CD14-positive monocyte (primary cell): ENCODE data around the gene RMRP. TPM values are rescaled to one million over a fixed set of nuclear protein-coding genes. Genes with fewer than 3 reads are reported as not detected.
A peak's percentile ranks its signal among the peaks of the same experiment; 100 is the strongest.

Source experiments
- DNase-seq, 3 donors: peaks; one replicate each; pipeline ENCODE4 v3.0.0-alpha.2; 2011 to 2022
- H2AFZ ChIP-seq: 2 replicates; pipeline ENCODE4 v1.6.0; 2012; ENCODE audit warnings: mild to moderate bottlenecking, low read depth, low read length, inconsistent platforms; ENCODE audit not compliant: insufficient read depth, poor library complexity, severe bottlenecking
- H3K27ac ChIP-seq, 2 donors: 1 replicate in 1 of 2; 2 replicates in 1 of 2; pipeline ENCODE4 v1.5.1; 2012 to 2013; ENCODE audit warnings: low read length in 2 of 2, control low read depth in 1 of 2, inconsistent platforms in 1 of 2, low read depth in 1 of 2, mild to moderate bottlenecking in 1 of 2
- H3K27me3 ChIP-seq, 2 donors: one replicate each; pipeline versions ENCODE4 v1.6.0 to v1.6.1; 2011 to 2013; ENCODE audit warnings: low read length in 2 of 2; ENCODE audit not compliant: control insufficient read depth in 2 of 2, insufficient read depth in 2 of 2
- H3K36me3 ChIP-seq, 2 donors: replicated peaks in 1 of 2; 1 replicate in 1 of 2; 2 replicates in 1 of 2; pipeline versions ENCODE4 v1.5.1 to v1.6.1; 2012 to 2013; ENCODE audit warnings: low read length in 2 of 2, control low read depth in 1 of 2, inconsistent platforms in 1 of 2, mild to moderate bottlenecking in 1 of 2; ENCODE audit not compliant: insufficient read depth in 2 of 2, control insufficient read depth in 1 of 2
- H3K4me1 ChIP-seq, 2 donors: 1 replicate in 1 of 2; 2 replicates in 1 of 2; pipeline versions ENCODE4 v1.5.1 to v1.6.1; 2012 to 2013; ENCODE audit warnings: low read length in 2 of 2, control low read depth in 1 of 2, inconsistent platforms in 1 of 2, mild to moderate bottlenecking in 1 of 2, moderate library complexity in 1 of 2; ENCODE audit not compliant: insufficient read depth in 2 of 2, control insufficient read depth in 1 of 2
- H3K4me2 ChIP-seq: replicated peaks from 2 replicates; pipeline ENCODE3; 2012; ENCODE audit warnings: low read length, moderate library complexity, mild to moderate bottlenecking; ENCODE audit not compliant: poor library complexity, severe bottlenecking; ENCODE audit errors: extremely low read depth
- H3K4me3 ChIP-seq, 3 experiments: fragments of 200-600 bp in 1 of 3; sonication (generic) in 1 of 3; replicated peaks in 1 of 3; 1 replicate in 2 of 3; 2 replicates in 1 of 3; pipeline ENCODE4 v1.5.1; 2011 to 2013; ENCODE audit warnings: low read length in 3 of 3, mild to moderate bottlenecking in 3 of 3, control low read depth in 2 of 3, low read depth in 2 of 3, inconsistent platforms in 1 of 3, moderate library complexity in 1 of 3
- H3K79me2 ChIP-seq: 2 replicates; pipeline ENCODE4 v1.6.0; 2012; ENCODE audit warnings: mild to moderate bottlenecking, control low read depth, inconsistent platforms, low read length, moderate library complexity; ENCODE audit not compliant: insufficient read depth
- H3K9ac ChIP-seq: 2 replicates; pipeline ENCODE4 v1.6.0; 2017; ENCODE audit warnings: low read length, mild to moderate bottlenecking; ENCODE audit not compliant: insufficient read depth, poor library complexity, severe bottlenecking
- H3K9me3 ChIP-seq, 2 donors: replicated peaks in 1 of 2; 1 replicate in 1 of 2; 2 replicates in 1 of 2; pipeline versions ENCODE4 v1.5.1 to v1.6.1; 2012 to 2013; ENCODE audit warnings: low read length in 2 of 2, control low read depth in 1 of 2; ENCODE audit not compliant: control insufficient read depth in 1 of 2, insufficient read depth in 1 of 2
- H4K20me1 ChIP-seq: 2 replicates; pipeline ENCODE4 v1.6.0; 2012; ENCODE audit warnings: mild to moderate bottlenecking, low read length, control low read depth, moderate library complexity; ENCODE audit not compliant: insufficient read depth
- H3K27ac Mint-ChIP-seq, 7 donors: one replicate each; pipeline ENCODE4 v1.8.0; 2020; ENCODE audit warnings: mild to moderate bottlenecking in 7 of 7, mixed read lengths in 7 of 7, moderate library complexity in 6 of 7, inconsistent platforms in 2 of 7
- H3K27me3 Mint-ChIP-seq, 3 donors: one replicate each; pipeline ENCODE4 v1.8.0; 2021 to 2022; ENCODE audit warnings: low read depth in 3 of 3, mild to moderate bottlenecking in 3 of 3, mixed read lengths in 3 of 3, moderate library complexity in 3 of 3, inconsistent platforms in 1 of 3
- H3K36me3 Mint-ChIP-seq, 2 donors: one replicate each; pipeline ENCODE4 v1.8.0; 2020; ENCODE audit warnings: mixed read lengths in 2 of 2, inconsistent platforms in 1 of 2, mild to moderate bottlenecking in 1 of 2
- H3K4me1 Mint-ChIP-seq: one replicate; pipeline ENCODE4 v1.8.0; 2020; ENCODE audit warnings: mild to moderate bottlenecking, mixed read lengths
- H3K4me3 Mint-ChIP-seq, 2 donors: one replicate each; pipeline ENCODE4 v1.8.0; 2020; ENCODE audit warnings: mild to moderate bottlenecking in 2 of 2, mixed read lengths in 2 of 2, moderate library complexity in 1 of 2
- H3K9me3 Mint-ChIP-seq, 7 donors: one replicate each; pipeline ENCODE4 v1.8.0; 2020 to 2022; ENCODE audit warnings: mixed read lengths in 7 of 7, mild to moderate bottlenecking in 6 of 7, moderate library complexity in 6 of 7, inconsistent platforms in 2 of 7
- CTCF ChIP-seq: fragments of 200-600 bp; IDR thresholded peaks from one replicate; pipeline ENCODE4 v1.8.0; 2022; ENCODE audit warnings: antibody characterized with exemption, mild to moderate bottlenecking
- WGBS: methylation state at CpG from one replicate; pipeline ENCODE4 v1.1.5; 2013; ENCODE audit warnings: missing lambda C conversion rate; ENCODE audit not compliant: insufficient coverage; 5-methylcytosine and 5-hydroxymethylcytosine counted together
- intact Hi-C, 2 donors: fragments of 100-400 bp; cut with micrococcal nuclease; formaldehyde crosslinking; loops; one replicate each; pipeline versions ENCODE4 v1.15.0 to v1.15.1; 2023
- polyA plus RNA-seq, 3 donors: library from polyadenylated mRNA; depleted of rRNA in 1 of 3; unstranded in 2 of 3; stranded (reverse) in 1 of 3; fragments of 300-500 nt in 2 of 3; fragments of >200 nt in 1 of 3; fragmentation: Illumina TruSeq in 2 of 3; gene quantifications; 1 replicate in 2 of 3; 2 replicates in 1 of 3; pipeline ENCODE4 v1.2.3, GENCODE V29; 2012 to 2021

The RMRP gene
- polyA plus RNA-seq, 3 donors: 13.3 TPM; not detected in 2

- TF ChIP-seq CTCF: no peak
- H3K27ac Mint-ChIP-seq: no peak overlapping the region
- no peak overlapping the region for H2AFZ ChIP-seq
- WGBS: 80% methylated on average over 1 of the region's 3 CpGs
- H3K27ac ChIP-seq: no peak overlapping the region
- peaks cover 0 to 5% (median 2%) of the 10 kb centered on the region in 7 donors for H3K9me3 Mint-ChIP-seq
- H3K4me1 ChIP-seq: peaks cover 12 to 13% of the 10 kb centered on the region in 2 donors
- H3K27me3 Mint-ChIP-seq: peaks cover 24 to 37% (median 31%) of the 10 kb centered on the region in 3 donors
- H3K4me2 ChIP-seq: no peak overlapping the region
- peaks cover 10% of the 10 kb centered on the region for H3K4me1 Mint-ChIP-seq
- intact Hi-C loops: no loop called here
- peaks cover 7 to 27% of the 10 kb centered on the region in 2 donors for H3K27me3 ChIP-seq
- no peak for DNase-seq
- no peaks in the 10 kb centered on the region for H3K79me2 ChIP-seq
- no peak overlapping the region for H3K9ac ChIP-seq
- H3K9me3 ChIP-seq: no peaks in the 10 kb centered on the region
- no peak overlapping the region for H3K4me3 ChIP-seq
- no peak overlapping the region for H3K4me3 Mint-ChIP-seq
- H3K36me3 ChIP-seq: no peaks in the 10 kb centered on the region
- no peaks in the 10 kb centered on the region for H4K20me1 ChIP-seq
- peaks cover 0 to 5% of the 10 kb centered on the region in 2 donors for H3K36me3 Mint-ChIP-seq
Measured at GRCh38 chr9:35674025-35674361, 16.2 kb upstream of the RMRP start.

GRCh38 chr9:35673132-35674024, 15.6 kb upstream of the RMRP start, which contains the start of gene CA9:
TSS of gene CA9 (plus strand) at chr9:35673928. CDS start at chr9:35673960, 32 bp downstream.
- Histone ChIP-seq H3K9me3 (no peaks in the 10 kb centered on the region), H3K9ac (no peak within 1 kb of the TSS), H3K4me3 (no peak within 1 kb of the TSS), H3K27ac (no peak within 1 kb of the TSS), H2AFZ (no peak within 1 kb of the TSS), H3K36me3 (no peaks in the 10 kb centered on the region), H3K27me3 (peaks cover 7 to 27% of the 10 kb centered on the region in 2 donors), H3K79me2 (no peaks in the 10 kb centered on the region), H3K4me2 (no peak within 1 kb of the TSS), H3K4me1 (peaks cover 12 to 13% of the 10 kb centered on the region in 2 donors), H4K20me1 (no peaks in the 10 kb centered on the region)
- intact Hi-C loops: no loop called here
- H3K27ac Mint-ChIP-seq: peak within 1 kb of the TSS in 1 of 7 donors; percentile 46
- peaks cover 24 to 37% (median 31%) of the 10 kb centered on the region in 3 donors for H3K27me3 Mint-ChIP-seq
- no peak for TF ChIP-seq CTCF
- peaks cover 10% of the 10 kb centered on the region for H3K4me1 Mint-ChIP-seq
- 83% methylated on average over 7 of the region's 10 CpGs for WGBS
- H3K4me3 Mint-ChIP-seq: peak within 1 kb of the TSS; percentile 39 to 53
- H3K36me3 Mint-ChIP-seq: peaks cover 0 to 5% of the 10 kb centered on the region in 2 donors
- DNase-seq: no peak
- H3K9me3 Mint-ChIP-seq: peaks cover 0 to 5% (median 2%) of the 10 kb centered on the region in 7 donors
